GM10847 (cell line): ENCODE data around the gene MICALL2.

Experiments used
- POLR2A ChIP-seq: IDR thresholded peaks from 2 replicates; pipeline ENCODE4 v1.6.1; 2011; ENCODE audit not compliant: insufficient read length; ENCODE audit errors: extremely low read depth

The MICALL2 gene

GRCh38 chr7:1483536-1484505 is 24.6 kb upstream of the MICALL2 start:
- no peak for TF ChIP-seq POLR2A

DNA sequence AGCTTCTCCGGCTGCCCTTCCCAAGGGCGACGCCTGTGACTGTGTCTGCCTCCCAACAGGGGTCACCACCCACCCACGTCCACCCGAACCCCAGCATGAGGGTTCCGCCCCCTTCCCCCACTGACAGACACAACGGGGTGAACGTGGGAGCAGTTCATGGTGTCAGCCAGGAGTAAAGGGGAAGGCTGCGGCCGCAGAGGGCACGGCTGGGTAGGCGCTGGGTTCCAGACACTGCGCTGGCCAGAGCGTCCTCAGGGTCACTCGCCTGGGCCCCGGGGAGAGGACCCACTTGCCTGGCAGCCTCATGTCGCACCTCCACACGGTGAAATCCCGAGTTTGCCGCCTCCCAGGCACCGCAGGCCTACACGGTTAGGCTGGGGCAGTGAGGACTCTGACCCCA is 23.8 kb upstream of the MICALL2 start:
- no peak for TF ChIP-seq POLR2A

- no peak for TF ChIP-seq POLR2A
Observed at GRCh38 chr7:1481300-1481699, 22.0 kb upstream of the MICALL2 start.

- no peak for TF ChIP-seq POLR2A
Observed at GRCh38 chr7:1480670-1481069, 21.4 kb upstream of the MICALL2 start.

DNA sequence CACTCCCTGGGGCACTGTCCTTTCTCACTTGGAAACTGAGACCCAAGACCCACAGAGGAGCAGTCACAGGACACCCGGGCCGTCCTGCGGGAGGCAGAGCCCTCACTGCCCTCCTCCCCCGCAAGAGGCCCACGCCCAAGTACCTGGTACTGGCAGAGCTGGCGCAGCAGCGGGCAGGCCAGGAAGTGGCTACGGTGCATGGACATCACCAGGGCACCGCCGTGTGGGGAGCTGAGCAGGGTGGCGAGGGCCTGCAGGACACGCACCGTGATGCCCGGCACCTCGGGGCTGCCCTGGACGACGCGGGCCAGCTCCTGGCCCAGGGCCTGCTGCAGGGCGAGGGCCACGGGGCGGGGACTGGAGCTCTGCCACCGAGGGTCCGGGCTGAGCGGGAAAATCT is 20.0 kb upstream of the MICALL2 start:
- TF ChIP-seq POLR2A, result no peak

GRCh38 chr7:1478480-1478879 is 19.2 kb upstream of the MICALL2 start:
- no peak for TF ChIP-seq POLR2A

DNA sequence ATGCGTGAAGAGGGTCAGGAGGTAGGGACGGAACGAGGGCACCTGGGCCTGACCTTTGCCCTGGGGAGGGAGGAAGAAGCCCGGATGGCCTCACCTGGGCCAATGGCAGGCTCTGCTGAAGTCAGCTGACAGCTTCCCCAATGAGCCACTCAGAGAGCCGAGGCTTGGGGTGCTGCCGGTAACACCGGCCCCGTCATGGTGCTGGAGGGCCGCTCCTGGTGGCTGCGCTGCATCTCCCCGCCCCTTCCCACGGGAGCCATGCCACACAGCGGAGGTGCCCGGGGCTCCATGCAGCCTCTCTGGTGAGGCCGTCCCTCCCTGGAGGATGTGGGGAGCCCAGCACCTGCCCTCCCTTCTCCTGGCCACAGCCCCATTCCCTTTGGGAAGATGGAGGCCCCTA is 17.6 kb upstream of the MICALL2 start:
- no peak for TF ChIP-seq POLR2A

DNA sequence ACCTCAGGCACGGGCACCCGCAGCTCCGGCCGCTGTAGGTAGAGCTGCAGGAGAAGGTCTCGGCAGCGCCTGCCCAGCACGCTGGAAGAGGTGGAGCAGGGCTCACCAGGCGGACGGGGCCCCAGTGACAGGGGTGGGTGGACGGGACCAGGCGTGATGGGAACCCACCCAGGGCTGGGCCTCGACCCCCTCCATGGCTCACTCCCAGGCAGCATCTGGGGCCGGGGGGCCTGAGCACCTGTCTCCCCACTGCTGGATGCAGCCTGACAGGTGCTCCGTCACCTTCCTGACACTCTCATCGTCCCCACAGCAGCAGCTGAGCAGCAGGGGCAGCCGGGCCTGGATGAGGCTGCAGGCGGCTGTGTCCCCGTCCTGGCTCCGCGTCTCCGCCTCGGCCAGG is 16.7 kb upstream of the MICALL2 start:
- no peak for TF ChIP-seq POLR2A

- no peak for TF ChIP-seq POLR2A
Observed at GRCh38 chr7:1475393-1475792, 16.1 kb upstream of the MICALL2 start.

DNA sequence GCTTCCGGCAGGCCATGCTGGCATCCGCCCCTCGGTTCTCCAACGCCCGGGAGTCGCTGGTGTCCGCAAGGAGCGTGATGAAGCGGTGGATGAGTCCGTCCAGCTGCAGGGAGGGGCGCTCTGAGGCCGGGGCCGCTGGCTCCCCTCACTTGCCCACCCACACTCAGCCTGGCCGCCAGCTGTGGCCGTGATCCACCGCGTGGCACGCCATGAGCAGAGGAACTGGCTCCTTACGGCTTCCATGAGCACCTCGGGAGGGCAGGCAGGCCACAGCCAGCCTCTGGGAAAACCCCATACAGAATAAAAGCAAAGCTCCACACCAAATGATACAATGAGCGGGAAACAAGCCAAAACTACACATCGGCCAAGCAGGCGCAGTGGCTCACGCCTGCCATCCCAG is 15.5 kb upstream of the MICALL2 start:
- TF ChIP-seq POLR2A, result no peak

GRCh38 chr7:1473864-1474512 is 14.7 kb upstream of the MICALL2 start:
- TF ChIP-seq POLR2A, result no peak

- no peak for TF ChIP-seq POLR2A
Observed at GRCh38 chr7:1470901-1471300, 11.6 kb upstream of the MICALL2 start.

GRCh38 chr7:1468643-1469298 is 9.5 kb upstream of the MICALL2 start:
- TF ChIP-seq POLR2A, result no peak

GRCh38 chr7:1468203-1468602 is 8.9 kb upstream of the MICALL2 start:
- TF ChIP-seq POLR2A, result no peak

GRCh38 chr7:1466524-1467271 is 7.4 kb upstream of the MICALL2 start:
- TF ChIP-seq POLR2A, result no peak
